K562 (cell line): Measurements from ENCODE around the gene KAZN. TPM values are rescaled to one million over a fixed set of nuclear protein-coding genes. Genes with fewer than 3 reads are reported as not detected.

Source experiments
- ATAC-seq: fragments of 200-7000 bp; cut with Tn5 transposase; 3 replicates; pipeline ENCODE4 v1.9.1; 2020; ENCODE audit warnings: moderate library complexity
- BruUV-seq: library from RNA; stranded (reverse); fragments of 400-500 nt; replicated peaks from 2 replicates; lab custom pipeline; 2021; lab: Mats Ljungman, UMichigan
- CTCF ChIA-PET: fragments of 300-600 bp; formaldehyde crosslinking; extraction: SDS; loops from one replicate; lab custom pipeline; 2021; ENCODE audit warnings: low intra/inter-chr PET ratio; lab: Yijun Ruan, JAX
- POLR2A ChIA-PET: fragments of 300-600, 350-650 bp; sonication (Branson Sonifier 250); formaldehyde crosslinking; extraction: SDS; loops from one replicate; lab custom pipeline; 2021; ENCODE audit warnings: antibody characterized with exemption, inconsistent platforms; lab: Yijun Ruan, JAX
- DNase-seq, 4 experiments: peaks; one replicate each; pipeline versions ENCODE4 v3.0.0 to v3.0.0-alpha.2; 2011 to 2018; ENCODE audit warnings: low spot score in 3 of 4, mixed read lengths in 3 of 4; ENCODE audit errors: extremely low read depth in 1 of 4
- FAIRE-seq: peaks from 2 replicates; lab custom pipeline; 2011; peaks lifted over from hg19 to GRCh38; lab: Jason Lieb, UNC
- H2AFZ ChIP-seq: 2 replicates; pipeline ENCODE4 v1.6.0; 2011; ENCODE audit warnings: low read depth, low read length, control low read depth, inconsistent platforms
- H3K27ac ChIP-seq: fragments of 200-600 bp; 3 replicates; pipeline ENCODE4 v1.8.0; 2011; ENCODE audit warnings: low read depth, mild to moderate bottlenecking, control low read depth, inconsistent platforms, low read length, moderate library complexity, mixed read lengths; ENCODE audit errors: extremely low read depth
- H3K27me3 ChIP-seq, 2 experiments: fragments of 300-600 bp in 1 of 2; 2 replicates in 1 of 2; 3 replicates in 1 of 2; pipeline versions ENCODE4 v1.6.0 to v1.8.0; 2011; ENCODE audit warnings: inconsistent platforms in 2 of 2, low read length in 2 of 2, mild to moderate bottlenecking in 1 of 2, mixed read lengths in 1 of 2, moderate library complexity in 1 of 2; ENCODE audit not compliant: control insufficient read depth in 2 of 2, insufficient read depth in 2 of 2
- H3K36me3 ChIP-seq: fragments of 300-600 bp; 3 replicates; pipeline ENCODE4 v1.8.0; 2011; ENCODE audit warnings: mild to moderate bottlenecking, low read length, inconsistent platforms; ENCODE audit not compliant: control insufficient read depth, insufficient read depth
- H3K4me1 ChIP-seq, 2 experiments: fragments of 200-600 bp in 1 of 2; replicated peaks in 1 of 2; 2 replicates in 1 of 2; 3 replicates in 1 of 2; pipeline versions ENCODE4 v1.5.1 to v1.8.0; 2011; ENCODE audit warnings: inconsistent platforms in 2 of 2, low read length in 2 of 2, mild to moderate bottlenecking in 1 of 2, mixed read lengths in 1 of 2, moderate library complexity in 1 of 2; ENCODE audit not compliant: control insufficient read depth in 2 of 2, insufficient read depth in 2 of 2
- H3K4me2 ChIP-seq: 2 replicates; pipeline ENCODE4 v1.6.1; 2011; ENCODE audit warnings: low read length, control low read depth, inconsistent platforms, mixed read lengths; ENCODE audit not compliant: insufficient read depth
- H3K4me3 ChIP-seq: fragments of 200-600 bp; sonication (generic), shearing (Covaris generic); 2 replicates; pipeline ENCODE4 v1.5.1; 2016; ENCODE audit warnings: control low read depth, inconsistent platforms
- H3K79me2 ChIP-seq: fragments of 200-600 bp; 3 replicates; pipeline ENCODE4 v1.8.0; 2011; ENCODE audit warnings: low read length, inconsistent platforms; ENCODE audit not compliant: control insufficient read depth, insufficient read depth
- H3K9ac ChIP-seq, 2 experiments: 2 replicates each; pipeline versions ENCODE4 v1.6.0 to v1.6.1; 2011; ENCODE audit warnings: low read depth in 2 of 2, low read length in 2 of 2, control low read depth in 1 of 2, inconsistent platforms in 1 of 2, mild to moderate bottlenecking in 1 of 2, mixed read lengths in 1 of 2; ENCODE audit not compliant: insufficient read depth in 1 of 2
- H3K9me1 ChIP-seq: one replicate; pipeline ENCODE4 v1.6.0; 2011; ENCODE audit warnings: inconsistent platforms, mild to moderate bottlenecking, low read length, moderate library complexity; ENCODE audit not compliant: control insufficient read depth, insufficient read depth
- H3K9me3 ChIP-seq: replicated peaks from 2 replicates; pipeline ENCODE4 v1.5.1; 2011; ENCODE audit warnings: low read depth, low read length, inconsistent platforms; ENCODE audit not compliant: control insufficient read depth, insufficient read depth
- H4K20me1 ChIP-seq: replicated peaks from 2 replicates; pipeline ENCODE4 v1.6.1; 2011; ENCODE audit warnings: low read length, inconsistent platforms, mixed read lengths; ENCODE audit not compliant: control insufficient read depth, insufficient read depth
- BRD4 ChIP-seq: fragments of 200-600 bp; sonication (generic); IDR thresholded peaks from 2 replicates; pipeline ENCODE4 v1.6.1; 2017; ENCODE audit warnings: inconsistent platforms
- L3MBTL2 ChIP-seq: fragments of 450-650 bp; IDR thresholded peaks from 2 replicates; pipeline ENCODE4 v1.6.1; 2016; ENCODE audit warnings: mild to moderate bottlenecking, moderate library complexity
- NBN ChIP-seq: fragments of 450-650 bp; IDR thresholded peaks from 2 replicates; pipeline ENCODE4 v1.6.1; 2016; ENCODE audit warnings: low read depth, mild to moderate bottlenecking
- SMAD1 ChIP-seq: fragments of 150-350 bp; IDR thresholded peaks from 2 replicates; pipeline ENCODE4 v1.6.1; 2014; ENCODE audit warnings: low read length, low read depth; ENCODE audit not compliant: partially characterized antibody
- TSC22D4 ChIP-seq: fragments of 450-650 bp; IDR thresholded peaks from 2 replicates; pipeline ENCODE4 v1.6.1; 2016; ENCODE audit warnings: missing genetic modification characterization, missing biosample characterization, control low read depth
- ZNF324 ChIP-seq: fragments of 250-450 bp; sonication (Bioruptor Pico); IDR thresholded peaks from 2 replicates; pipeline ENCODE4 v1.4.0; 2020; ENCODE audit warnings: mild to moderate bottlenecking
- in situ Hi-C: fragments of 300-500 bp; cut with MboI; formaldehyde crosslinking; loops from 4 replicates; pipeline ENCODE4 v1.15.0; 2018; ENCODE audit warnings: inconsistent platforms, mixed read lengths
- intact Hi-C: fragments of 100-400 bp; cut with micrococcal nuclease; formaldehyde crosslinking; loops from 2 replicates; pipeline ENCODE4 v1.14.2; 2022
- polyA plus RNA-seq, 8 experiments: library from polyadenylated mRNA; depleted of rRNA in 4 of 8; stranded (reverse) in 5 of 8; unstranded in 3 of 8; fragments of >200 nt; fragmentation: Nextera tagmentation in 2 of 8; fragmentation: Illumina TruSeq in 1 of 8; extraction: Ambion mirVana in 2 of 8; extraction: Trizol in 1 of 8; gene quantifications; 2 replicates each; pipeline versions ENCODE4 v1.2.1 to v1.2.3, GENCODE V29; 2011 to 2014; ENCODE audit warnings: inconsistent platforms in 1 of 8, missing spikeins in 1 of 8
- total RNA-seq, 7 experiments: library from RNA; depleted of rRNA in 6 of 7; stranded (reverse); fragments of >200 nt in 6 of 7; fragmentation: Illumina TruSeq in 2 of 7; extraction: Trizol in 2 of 7; gene quantifications; 2 replicates each; pipeline versions ENCODE4 v1.2.1 to v1.2.3, GENCODE V29; 2011 to 2021; ENCODE audit warnings: low replicate concordance in 1 of 7
- TF ChIP-seq, protein P1 (sequence below): IDR thresholded peaks from 2 replicates; pipeline ENCODE4 v1.6.1; 2011; ENCODE audit warnings: borderline replicate concordance, low read depth, mild to moderate bottlenecking, moderate library complexity, low read length; ENCODE audit not compliant: insufficient read depth, poor library complexity, severe bottlenecking

KAZN gene
- total and polyA plus RNA-seq, 9 of the 15 experiments (the other 6 are each of a cell fraction or from before 2014, with no cell fraction given) = 2.1 to 21.6 (median 5.4) TPM

- TF ChIP-seq, protein P1, sequence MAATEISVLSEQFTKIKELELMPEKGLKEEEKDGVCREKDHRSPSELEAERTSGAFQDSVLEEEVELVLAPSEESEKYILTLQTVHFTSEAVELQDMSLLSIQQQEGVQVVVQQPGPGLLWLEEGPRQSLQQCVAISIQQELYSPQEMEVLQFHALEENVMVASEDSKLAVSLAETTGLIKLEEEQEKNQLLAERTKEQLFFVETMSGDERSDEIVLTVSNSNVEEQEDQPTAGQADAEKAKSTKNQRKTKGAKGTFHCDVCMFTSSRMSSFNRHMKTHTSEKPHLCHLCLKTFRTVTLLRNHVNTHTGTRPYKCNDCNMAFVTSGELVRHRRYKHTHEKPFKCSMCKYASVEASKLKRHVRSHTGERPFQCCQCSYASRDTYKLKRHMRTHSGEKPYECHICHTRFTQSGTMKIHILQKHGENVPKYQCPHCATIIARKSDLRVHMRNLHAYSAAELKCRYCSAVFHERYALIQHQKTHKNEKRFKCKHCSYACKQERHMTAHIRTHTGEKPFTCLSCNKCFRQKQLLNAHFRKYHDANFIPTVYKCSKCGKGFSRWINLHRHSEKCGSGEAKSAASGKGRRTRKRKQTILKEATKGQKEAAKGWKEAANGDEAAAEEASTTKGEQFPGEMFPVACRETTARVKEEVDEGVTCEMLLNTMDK = no peak
- no peak for TF ChIP-seq SMAD1
- TF ChIP-seq, all 486 proteins: peak for 0
Observed at GRCh38 chr1:15103906-15104305, 505.4 kb downstream of the KAZN start (continued).

DNA sequence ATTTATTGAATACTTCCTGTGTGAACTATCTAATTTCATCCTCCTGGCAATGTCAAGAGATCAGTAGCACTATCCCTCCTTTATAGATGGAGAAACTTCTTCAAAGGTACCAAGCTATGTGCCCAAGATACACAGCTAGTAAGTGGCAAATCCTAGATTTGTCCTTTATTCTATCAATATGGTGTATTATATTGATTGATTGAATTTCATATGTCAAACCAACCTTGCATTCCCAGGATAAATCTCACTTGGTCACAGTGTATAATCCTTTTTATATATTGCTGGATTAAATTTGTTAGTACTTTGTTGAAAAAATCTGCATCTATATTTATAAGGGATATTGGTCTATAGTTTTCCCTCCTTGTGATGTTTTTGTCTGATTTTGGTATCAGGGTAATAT is 506.3 kb downstream of the KAZN start:
- Histone ChIP-seq H3K9me3 (no peaks in the 10 kb centered on the region), H2AFZ (no peak overlapping the region), H3K9ac (no peak overlapping the region), H3K4me3 (no peak overlapping the region), H3K27me3 (peaks cover 0 to 30% of the 10 kb centered on the region in 2 experiments; a peak in 1 of 5 replicates), H3K36me3 (no peaks in the 10 kb centered on the region), H3K27ac (no peak overlapping the region), H4K20me1 (peaks cover 15% of the 10 kb centered on the region), H3K4me2 (no peak overlapping the region), H3K9me1 (no peaks in the 10 kb centered on the region), H3K79me2 (no peaks in the 10 kb centered on the region), H3K4me1 (peaks cover 0 to 2% of the 10 kb centered on the region in 2 experiments; a peak in 1 of 5 replicates)
- FAIRE-seq = no peak
- TF ChIP-seq ZNF324 = peak; percentile 82
- TF ChIP-seq L3MBTL2 = no peak
- TF ChIP-seq NBN = no peak
- no peak for TF ChIP-seq BRD4
- TF ChIP-seq TSC22D4 (tag) = no peak
- ChIA-PET CTCF (no interaction called here), POLR2A (interaction anchor here (0.6 to 1.2 kb wide), 4 partner anchors 22 to 492 kb away, joined by 3 to 4 read pairs (median 3); no protein-coding TSS in a partner anchor)
- no TSS peak for BruUV-seq
- no peak for ATAC-seq
- DNase-seq = no peak
- intact Hi-C loops = loop anchor here (5.0 to 10.0 kb wide), 2 partner anchors 360 to 1137 kb away; no protein-coding TSS in a partner anchor
- in situ Hi-C loops = no loop called here
